Measurements from ENCODE around the gene DNAJB4. TPM values are rescaled to one million over a fixed set of nuclear protein-coding genes. Genes with fewer than 3 reads are reported as not detected.

DNAJB4 gene
- total and polyA plus RNA-seq, 2 of the 13 experiments (the other 11 are each of a cell fraction or from before 2014, with no cell fraction given) = 4.4 to 18.6 TPM

- no peak for TF ChIP-seq ZNF281 (CRISPR knock-in tag; IDR thresholded peaks at IDR 0.05; ENCODE audit: borderline replicate concordance)
- peak; percentile 78 for TF ChIP-seq NKX3-1 (CRISPR knock-in tag; IDR thresholded peaks at IDR 0.05)
- TF ChIP-seq ZNF784 (CRISPR knock-in tag; IDR thresholded peaks at IDR 0.05; ENCODE audit: borderline replicate concordance) = peak; percentile 62; the same call in 1 of the 2 replicates
- TF ChIP-seq ZNF740 (CRISPR knock-in tag; IDR thresholded peaks at IDR 0.05) = peak; percentile 68; the same call in 1 of the 2 replicates
- TF ChIP-seq ZNF18 (CRISPR knock-in tag; IDR thresholded peaks at IDR 0.05; ENCODE audit: insufficient replicate concordance) = no peak
- 0 out of 2 replicates have a peak, but pooled peaks have one; percentile 12 for TF ChIP-seq TP53 (CRISPR knock-in tag; conservative IDR thresholded peaks at IDR 0.05)
- 0 out of 2 replicates have a peak, but pooled peaks have one; percentile 2 for TF ChIP-seq PHF21A (CRISPR knock-in tag; IDR thresholded peaks at IDR 0.05)
- TF ChIP-seq TSC22D2 (CRISPR knock-in tag; IDR thresholded peaks at IDR 0.05; ENCODE audit: borderline replicate concordance) = no peak
- no peak for TF ChIP-seq TARDBP (CRISPR knock-in tag; IDR thresholded peaks at IDR 0.05)
- TF ChIP-seq POLR2A (IDR thresholded peaks at IDR 0.05; ENCODE audit: insufficient read depth in 1 of 2, low read depth in 2 of 2, low read length in 2 of 2) = peak; percentile 37 to 85; a peak in 2 of 4 replicates
- 0 out of 2 replicates have a peak, but pooled peaks have one; percentile 47 for TF ChIP-seq TRAFD1 (CRISPR knock-in tag; IDR thresholded peaks at IDR 0.05; ENCODE audit: borderline replicate concordance)
- 0 out of 2 replicates have a peak, but pooled peaks have one; percentile 9 for TF ChIP-seq ZNF792 (CRISPR knock-in tag; IDR thresholded peaks at IDR 0.05)
- 0 out of 2 replicates have a peak, but pooled peaks have one; percentile 46 for TF ChIP-seq ZNF512B (CRISPR knock-in tag; IDR thresholded peaks at IDR 0.05; ENCODE audit: borderline replicate concordance)
- peak; percentile 41; the same call in 1 of the 2 replicates for TF ChIP-seq MEIS2 (CRISPR knock-in tag; IDR thresholded peaks at IDR 0.05)
- TF ChIP-seq ISX (CRISPR knock-in tag; conservative IDR thresholded peaks at IDR 0.05) = peak; percentile 85; the same call in 1 of the 2 replicates
- TF ChIP-seq SRSF4 (IDR thresholded peaks at IDR 0.05; ENCODE audit: low read depth, low read length, poor library complexity, severe bottlenecking) = no peak
- TF ChIP-seq FOXP1 (IDR thresholded peaks at IDR 0.05) = no peak
- TF ChIP-seq FOXP1 (CRISPR knock-in tag; IDR thresholded peaks at IDR 0.05) = no peak
- 0 out of 2 replicates have a peak, but pooled peaks have one; percentile 28 for TF ChIP-seq AKAP8 (CRISPR knock-in tag; IDR thresholded peaks at IDR 0.05)
Observed at GRCh38 chr1:77978293-77978968, 26.3 kb upstream of the DNAJB4 start (continued).
